Inflammatory macrophage treated with lipopolysaccharide for 4 hours (primary cell): ENCODE data around the gene PPRC1.

ENCODE experiments used
- DNase-seq: peaks from one replicate; pipeline ENCODE4 v3.0.0-alpha.2; 2020

Gene PPRC1

GRCh38 chr10:102132563-102133372 lies at the start of gene PPRC1:
PPRC1 (plus strand) TSS chr10:102133040; CDS start chr10:102133069, 29 bp downstream.
- DNase-seq = peak; percentile 99

- no peak for DNase-seq
Observed at GRCh38 chr10:102083541-102083940, 49.3 kb upstream of the PPRC1 start.

GRCh38 chr10:102085336-102085735 lies 47.5 kb upstream of the PPRC1 start:
- peak; percentile 83 for DNase-seq

GRCh38 chr10:102086196-102086595 lies 46.6 kb upstream of the PPRC1 start:
- DNase-seq = no peak

GRCh38 chr10:102090772-102091171 lies 42.1 kb upstream of the PPRC1 start:
- DNase-seq = no peak

- no peak for DNase-seq
Observed at GRCh38 chr10:102096449-102096848, 36.4 kb upstream of the PPRC1 start.

GRCh38 chr10:102101152-102101551 lies 31.7 kb upstream of the PPRC1 start:
- DNase-seq = no peak

GRCh38 chr10:102102421-102102820 lies 30.4 kb upstream of the PPRC1 start:
- no peak for DNase-seq

- no peak for DNase-seq
Observed at GRCh38 chr10:102106998-102107397, 25.8 kb upstream of the PPRC1 start.

- no peak for DNase-seq
Observed at GRCh38 chr10:102109166-102110116, 23.4 kb upstream of the PPRC1 start.

- DNase-seq = no peak
Observed at GRCh38 chr10:102111276-102111675, 21.6 kb upstream of the PPRC1 start.

GRCh38 chr10:102112210-102112817 lies 20.5 kb upstream of the PPRC1 start:
- no peak for DNase-seq

GRCh38 chr10:102113261-102113955 lies 19.4 kb upstream of the PPRC1 start:
- DNase-seq = no peak

GRCh38 chr10:102113956-102114857 lies 18.6 kb upstream of the PPRC1 start:
- DNase-seq = no peak

- DNase-seq = peak; percentile 88
Observed at GRCh38 chr10:102114861-102115618, 17.8 kb upstream of the PPRC1 start.

GRCh38 chr10:102115775-102116174 lies 17.1 kb upstream of the PPRC1 start:
- DNase-seq = no peak

GRCh38 chr10:102116656-102117055 lies 16.2 kb upstream of the PPRC1 start:
- no peak for DNase-seq

GRCh38 chr10:102117391-102118159 lies 15.3 kb upstream of the PPRC1 start:
- peak; percentile 22 for DNase-seq

GRCh38 chr10:102118867-102119266 lies 14.0 kb upstream of the PPRC1 start:
- DNase-seq = peak; percentile 32
